ENCODE data around the gene VILL. TPM values are rescaled to one million over a fixed set of nuclear protein-coding genes. Genes with fewer than 3 reads are reported as not detected.

Gene VILL
- total RNA-seq, 2 experiments from 2014 or later, result 11.4 to 11.7 TPM

- ChIA-PET CTCF (interaction anchor here (0.9 kb wide), 1 partner anchor 14 kb away, joined by 4 read pairs; no protein-coding TSS in a partner anchor), POLR2A (interaction anchor here (0.6 kb wide), 1 partner anchor 9 kb away, joined by 3 read pairs; no protein-coding TSS in a partner anchor)
- peaks cover 27% of the 10 kb centered on the region for H3K36me3 Mint-ChIP-seq (ENCODE audit: low read depth)
- intact Hi-C loops (cut with micrococcal nuclease), result no loop called here
- H3K9me3 Mint-ChIP-seq, result peaks cover 8% of the 10 kb centered on the region
- ATAC-seq (no peak), DNase-seq (no peak)
- H3K4me1 Mint-ChIP-seq (ENCODE audit: low read depth), result no peaks in the 10 kb centered on the region
- H3K27me3 Mint-ChIP-seq, result no peaks in the 10 kb centered on the region
- TF ChIP-seq, protein P1, sequence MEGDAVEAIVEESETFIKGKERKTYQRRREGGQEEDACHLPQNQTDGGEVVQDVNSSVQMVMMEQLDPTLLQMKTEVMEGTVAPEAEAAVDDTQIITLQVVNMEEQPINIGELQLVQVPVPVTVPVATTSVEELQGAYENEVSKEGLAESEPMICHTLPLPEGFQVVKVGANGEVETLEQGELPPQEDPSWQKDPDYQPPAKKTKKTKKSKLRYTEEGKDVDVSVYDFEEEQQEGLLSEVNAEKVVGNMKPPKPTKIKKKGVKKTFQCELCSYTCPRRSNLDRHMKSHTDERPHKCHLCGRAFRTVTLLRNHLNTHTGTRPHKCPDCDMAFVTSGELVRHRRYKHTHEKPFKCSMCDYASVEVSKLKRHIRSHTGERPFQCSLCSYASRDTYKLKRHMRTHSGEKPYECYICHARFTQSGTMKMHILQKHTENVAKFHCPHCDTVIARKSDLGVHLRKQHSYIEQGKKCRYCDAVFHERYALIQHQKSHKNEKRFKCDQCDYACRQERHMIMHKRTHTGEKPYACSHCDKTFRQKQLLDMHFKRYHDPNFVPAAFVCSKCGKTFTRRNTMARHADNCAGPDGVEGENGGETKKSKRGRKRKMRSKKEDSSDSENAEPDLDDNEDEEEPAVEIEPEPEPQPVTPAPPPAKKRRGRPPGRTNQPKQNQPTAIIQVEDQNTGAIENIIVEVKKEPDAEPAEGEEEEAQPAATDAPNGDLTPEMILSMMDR (IDR thresholded peaks at IDR 0.05), result no peak
- H3K27ac Mint-ChIP-seq, result no peak overlapping the region
- no peak overlapping the region for H3K4me3 Mint-ChIP-seq
Measured at GRCh38 chr3:38017445-38018295, 27.1 kb downstream of the VILL start.

DNA sequence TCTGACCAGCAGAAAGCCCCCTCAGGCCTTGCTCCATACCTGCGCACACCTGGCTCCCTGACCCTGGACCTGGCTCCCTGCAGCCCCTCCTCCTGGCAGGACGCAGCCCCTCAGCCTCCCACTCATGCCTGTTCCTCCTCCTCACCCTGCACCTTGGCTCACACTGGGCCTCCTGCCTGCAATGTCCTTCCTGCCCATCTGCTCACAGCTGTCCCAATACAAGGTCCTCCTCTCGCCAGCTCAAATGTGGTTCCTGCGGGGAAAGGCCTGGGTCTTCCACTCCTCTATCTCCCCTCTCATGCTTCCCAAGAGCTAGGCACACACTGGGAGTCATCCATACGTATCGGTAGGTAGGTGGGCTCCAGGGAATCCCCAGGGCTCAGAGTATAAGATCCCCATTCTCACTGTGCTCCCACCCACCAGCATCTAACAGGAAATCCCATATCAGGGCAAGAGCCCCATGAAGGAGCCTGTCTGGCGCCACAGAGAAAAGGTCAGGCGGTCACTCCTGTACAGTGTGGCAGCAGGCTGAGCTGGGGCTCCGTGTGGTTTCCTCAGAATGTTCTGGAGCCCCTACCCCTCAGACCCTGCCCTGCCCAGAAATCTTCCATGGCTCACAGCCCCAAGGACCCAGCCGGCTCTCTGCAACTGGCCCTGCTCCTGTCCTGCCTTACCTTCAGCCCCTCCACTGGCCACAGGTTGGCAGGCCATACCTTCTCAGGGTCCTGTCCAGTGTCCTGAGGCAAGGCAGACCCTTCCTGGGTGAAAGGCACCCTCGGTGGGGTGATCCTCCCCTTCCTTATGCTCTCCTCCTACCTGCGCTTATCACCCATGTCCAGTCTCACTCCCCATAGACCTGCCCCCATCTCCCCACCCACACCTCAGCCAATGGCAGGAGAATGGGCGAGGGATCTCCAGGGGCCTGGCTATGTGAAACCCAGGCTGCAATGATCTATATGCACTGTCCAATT is 28.0 kb downstream of the VILL start:
- no peak for DNase-seq
- Mint-ChIP-seq H3K36me3 (ENCODE audit: low read depth) (peaks cover 27% of the 10 kb centered on the region), H3K27me3 (no peaks in the 10 kb centered on the region), H3K27ac (no peak overlapping the region), H3K4me3 (no peak overlapping the region), H3K9me3 (peaks cover 8% of the 10 kb centered on the region), H3K4me1 (ENCODE audit: low read depth) (peaks cover 7% of the 10 kb centered on the region)
- no peak for ATAC-seq
- ChIA-PET POLR2A (interaction anchor here (0.6 kb wide), 1 partner anchor 10 kb away, joined by 3 read pairs; no protein-coding TSS in a partner anchor), CTCF (interaction anchor here (0.9 to 4.2 kb wide), 2 partner anchors 15 to 16 kb away, joined by 4 to 21 read pairs; no protein-coding TSS in a partner anchor)
- intact Hi-C loops (cut with micrococcal nuclease), result no loop called here
- TF ChIP-seq, protein P1 (IDR thresholded peaks at IDR 0.05), result no peak

DNA sequence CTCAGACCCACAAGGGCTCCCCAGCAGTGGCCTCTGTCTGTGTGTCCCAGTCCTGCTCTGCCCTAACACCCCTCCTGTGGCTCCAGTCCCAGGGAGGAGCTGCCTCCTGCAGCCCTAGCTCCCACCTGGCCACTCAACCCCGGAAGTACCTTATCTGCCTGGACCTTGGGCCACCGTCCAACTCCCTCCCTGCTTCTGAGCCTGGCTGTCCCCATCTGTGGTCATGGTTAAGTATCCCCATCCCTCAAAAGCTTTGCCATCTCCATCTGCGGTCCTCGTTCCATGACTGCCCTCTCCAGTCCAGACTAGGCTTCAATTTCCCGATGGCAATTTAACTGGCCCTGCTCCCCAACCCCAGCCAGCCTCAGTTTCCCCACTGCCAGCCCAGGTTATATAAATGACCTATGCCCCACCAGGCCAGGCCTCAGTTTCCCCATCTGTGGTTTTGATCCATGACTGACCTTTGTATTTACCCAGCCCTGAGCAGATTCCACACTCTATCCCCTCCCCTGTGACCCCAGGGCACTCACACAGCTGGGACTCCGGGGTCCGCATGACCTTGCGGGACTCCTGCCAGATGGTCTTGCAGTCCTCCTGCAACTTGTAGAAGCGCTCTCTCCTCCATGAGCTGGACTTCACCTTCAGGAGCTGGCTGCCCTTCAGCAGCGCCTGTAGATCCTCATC is 29.2 kb downstream of the VILL start:
- ChIA-PET CTCF (interaction anchor here (1.0 to 4.2 kb wide), 3 partner anchors 15 to 52 kb away, joined by 3 to 21 read pairs (median 3); no protein-coding TSS in a partner anchor), POLR2A (interaction anchor here (0.7 kb wide), 1 partner anchor 11 kb away, joined by 4 read pairs; no protein-coding TSS in a partner anchor)
- Mint-ChIP-seq H3K36me3 (ENCODE audit: low read depth) (peaks cover 27% of the 10 kb centered on the region), H3K4me3 (no peak overlapping the region), H3K9me3 (peaks cover 8% of the 10 kb centered on the region), H3K27ac (peak overlapping the region; percentile 21), H3K4me1 (ENCODE audit: low read depth) (peaks cover 16% of the 10 kb centered on the region), H3K27me3 (no peaks in the 10 kb centered on the region)
- DNase-seq (no peak), ATAC-seq (no peak)
- TF ChIP-seq, protein P1 (IDR thresholded peaks at IDR 0.05), result no peak
- intact Hi-C loops (cut with micrococcal nuclease), result no loop called here

- H3K9me3 Mint-ChIP-seq, result peaks cover 8% of the 10 kb centered on the region
- peaks cover 18% of the 10 kb centered on the region for H3K4me1 Mint-ChIP-seq (ENCODE audit: low read depth)
- H3K27ac Mint-ChIP-seq, result no peak overlapping the region
- TF ChIP-seq, protein P1 (IDR thresholded peaks at IDR 0.05), result no peak
- no peak for DNase-seq
- intact Hi-C loops (cut with micrococcal nuclease), result no loop called here
- ATAC-seq, result no peak
- ChIA-PET POLR2A (interaction anchor here (0.6 to 0.7 kb wide), 2 partner anchors 11 to 93 kb away, joined by 3 to 4 read pairs; no protein-coding TSS in a partner anchor), CTCF (interaction anchor here (1.0 to 4.2 kb wide), 3 partner anchors 15 to 53 kb away, joined by 3 to 21 read pairs (median 3); no protein-coding TSS in a partner anchor)
- H3K36me3 Mint-ChIP-seq (ENCODE audit: low read depth), result peaks cover 22% of the 10 kb centered on the region
- H3K4me3 Mint-ChIP-seq, result no peak overlapping the region
- H3K27me3 Mint-ChIP-seq, result no peaks in the 10 kb centered on the region
Measured at GRCh38 chr3:38020342-38020726, 29.7 kb downstream of the VILL start.
